Adipose tissue (tissue), 3 donors: Measurements from ENCODE around the gene THOC7. TPM values are rescaled to one million over a fixed set of nuclear protein-coding genes. Genes with fewer than 3 reads are reported as not detected.
A peak's percentile ranks its signal among the peaks of the same experiment; 100 is the strongest.

Experiments
- H3K27ac ChIP-seq: one replicate; pipeline ENCODE4 v1.5.1; 2013; ENCODE audit warnings: low read depth, low read length
- WGBS, 3 donors: extraction: QIAGEN DNeasy Blood & Tissue Kit; methylation state at CpG; one replicate each; pipeline ENCODE4 v1.1.7; 2013; 5-methylcytosine and 5-hydroxymethylcytosine counted together
- polyA plus RNA-seq, 3 donors: library from polyadenylated mRNA; stranded (reverse); fragments of 200-250 nt; gene quantifications; one replicate each; pipeline ENCODE4 v1.2.3, GENCODE V29; 2013
- donor health status: healthy with polysubstance abuse.
- donor health status: Bipolar disorder and iron deficiency.
- donor health status: healthy.

THOC7 gene
- polyA plus RNA-seq, result 100 to 1,000 TPM in 1 of 3 donors, 10 to 100 TPM in 2; 37.1 to 106 (median 41.8) TPM

DNA sequence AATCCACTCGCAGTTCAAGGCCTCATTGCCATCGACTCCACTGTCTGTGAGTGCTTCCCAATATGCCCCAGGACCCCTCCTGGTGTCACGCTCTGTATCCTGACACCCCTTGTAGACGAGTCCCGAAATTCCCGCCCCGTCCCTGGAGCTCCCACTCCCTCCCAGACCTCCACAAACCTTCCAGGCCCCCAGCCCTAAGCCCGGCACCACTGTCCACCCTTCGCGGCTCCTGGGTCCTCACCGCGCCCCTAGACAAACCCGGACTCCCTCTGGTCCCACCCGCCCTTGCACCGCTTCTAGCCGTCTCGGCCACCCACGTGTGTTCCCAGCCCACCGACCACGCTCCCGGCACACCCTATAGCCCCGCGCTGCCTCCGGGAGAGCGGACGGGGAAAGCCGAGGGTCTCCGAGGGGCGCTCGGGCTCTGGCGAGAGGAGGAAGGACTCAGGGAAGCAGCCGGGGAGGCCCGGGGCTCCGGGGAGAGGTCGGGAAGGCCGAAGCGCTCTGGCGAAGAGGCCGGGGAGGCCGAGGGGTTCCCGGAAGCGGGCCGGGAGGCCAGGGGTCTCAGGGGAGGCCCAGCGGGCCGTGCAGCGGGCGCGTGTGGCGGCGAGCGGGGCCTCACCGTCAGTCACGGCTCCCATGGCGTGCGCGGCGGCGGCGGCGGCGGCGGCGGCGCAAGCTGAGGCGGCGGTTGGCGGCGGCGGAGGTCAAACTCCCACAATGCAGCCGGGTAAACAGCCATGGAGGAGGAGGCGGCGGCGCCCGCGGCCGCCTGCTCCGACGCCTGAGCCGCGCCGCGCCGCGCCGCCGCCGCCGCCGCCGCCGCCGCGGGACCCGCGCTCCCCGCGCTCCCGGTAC, at the start of gene THOC7, which contains the start of gene ATXN7:
Gene THOC7, minus strand, starts transcription at position 656 of the 858 bp plus-strand sequence. Its CDS starts 15 bp downstream, at position 641.
Gene ATXN7, plus strand, starts transcription at position 718 of the 858 bp plus-strand sequence. CDS start 48,732 bp downstream, outside the sequence.
- peak within 1 kb of the TSS; percentile 15 for H3K27ac ChIP-seq
- 0 to 1% (median 0%) methylated on average over 40 to 92 of the region's 98 CpGs for WGBS, 3 donors

DNA sequence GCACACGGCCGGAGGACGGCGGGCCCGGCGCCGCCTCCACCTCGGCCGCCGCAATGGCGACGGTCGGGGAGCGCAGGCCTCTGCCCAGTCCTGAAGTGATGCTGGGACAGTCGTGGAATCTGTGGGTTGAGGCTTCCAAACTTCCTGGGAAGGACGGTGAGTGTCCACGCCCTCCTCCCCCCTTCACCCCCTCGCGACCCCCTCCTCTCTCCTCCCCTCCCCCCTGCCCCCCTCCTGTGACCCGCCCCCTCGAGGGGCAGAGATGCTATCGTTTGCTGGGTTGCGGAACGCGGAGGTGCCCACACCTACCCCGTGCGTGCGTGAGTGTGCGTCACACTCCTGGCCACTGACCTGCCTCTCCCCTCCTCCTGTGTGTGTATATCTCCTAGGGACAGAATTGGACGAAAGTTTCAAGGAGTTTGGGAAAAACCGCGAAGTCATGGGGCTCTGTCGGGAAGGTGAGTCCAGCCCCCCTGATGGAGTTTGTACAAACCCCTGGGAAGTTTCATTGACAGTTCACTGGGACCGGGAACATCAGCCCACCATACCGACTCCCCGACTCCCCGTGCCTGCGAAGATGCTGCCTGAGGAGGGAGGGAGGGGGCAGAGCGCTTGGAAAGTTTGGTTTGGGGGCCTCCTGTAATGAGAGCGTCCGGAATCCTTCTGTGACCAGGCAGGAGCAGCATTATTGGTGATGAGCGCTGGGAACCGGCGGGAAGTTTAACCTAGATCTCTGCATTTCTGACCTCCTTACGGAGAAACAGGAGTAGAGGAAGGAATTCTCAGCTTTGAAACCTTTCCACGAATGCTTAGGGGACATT, 49.4 kb upstream of the THOC7 start:
- WGBS, 3 donors, result 6 to 9% (median 8%) methylated on average over 30 to 46 of the region's 46 CpGs

DNA sequence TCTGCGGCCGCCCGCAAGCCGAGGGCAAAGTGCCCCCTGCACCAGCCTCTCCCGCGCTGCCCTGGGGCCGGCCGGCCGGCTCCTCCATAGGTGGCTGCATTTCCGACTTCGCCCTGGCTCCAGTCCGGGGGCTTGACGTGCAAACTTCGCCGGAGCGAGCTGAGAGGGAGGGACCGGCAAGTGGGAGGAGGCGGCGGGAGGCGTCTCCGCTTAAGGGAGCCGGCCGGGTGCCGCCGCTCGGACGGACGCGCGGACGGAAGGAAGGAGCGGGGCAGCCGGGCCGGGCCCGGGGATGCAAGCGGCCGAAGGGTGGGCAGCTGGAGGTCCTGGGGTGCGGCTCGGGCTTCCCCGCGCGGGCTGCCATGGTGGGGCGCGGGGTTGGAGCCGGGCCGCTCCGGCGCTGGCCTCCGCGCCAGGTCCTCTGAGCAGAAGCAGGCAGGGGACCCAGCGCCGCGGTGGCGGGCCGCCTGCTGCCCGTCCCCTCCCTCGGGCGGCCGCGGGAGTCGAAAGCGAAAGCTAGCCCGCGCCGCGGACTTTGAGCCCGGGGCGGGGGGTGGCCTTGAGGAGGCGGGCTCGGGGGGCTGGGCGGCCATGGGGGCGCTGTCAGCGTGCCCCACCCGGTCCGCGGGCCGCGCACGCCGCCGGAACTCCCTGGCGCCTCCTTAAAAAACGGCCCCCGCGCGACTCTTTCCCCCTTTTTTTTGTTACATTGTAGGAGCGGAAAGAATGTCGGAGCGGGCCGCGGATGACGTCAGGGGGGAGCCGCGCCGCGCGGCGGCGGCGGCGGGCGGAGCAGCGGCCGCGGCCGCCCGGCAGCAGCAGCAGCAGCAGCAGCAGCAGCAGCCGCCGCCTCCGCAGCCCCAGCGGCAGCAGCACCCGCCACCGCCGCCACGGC, 48.5 kb upstream of the THOC7 start, which contains the start of gene SCAANT1:
Gene SCAANT1, minus strand, starts transcription at position 511 of the 895 bp plus-strand sequence.
- H3K27ac ChIP-seq, result peak within 1 kb of the TSS; percentile 85
- 0 to 1% (median 0%) methylated on average over 78 to 115 of the region's 115 CpGs for WGBS, 3 donors

More for the DNA sequence above, 49.4 kb upstream of the THOC7 start:
- H3K27ac ChIP-seq, result peak overlapping the region; percentile 85

DNA sequence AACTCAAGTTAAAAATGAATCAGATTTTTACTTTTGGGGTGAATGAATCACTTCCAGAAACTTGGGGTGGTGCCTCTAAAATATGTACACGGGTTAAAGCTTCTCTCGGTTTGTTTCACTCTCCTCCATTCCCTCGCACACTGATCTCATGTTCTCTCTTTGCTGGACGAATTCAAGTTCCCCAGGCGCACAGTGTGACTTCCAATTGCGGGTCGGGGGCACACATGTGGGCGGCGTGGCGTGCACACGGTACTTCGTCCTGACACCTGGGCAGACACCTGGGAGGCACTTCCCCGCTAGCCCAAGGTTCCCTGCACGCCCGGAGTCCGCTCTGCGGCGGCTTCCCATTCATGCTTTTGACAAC, 47.9 kb upstream of the THOC7 start:
- WGBS, 3 donors, result 0 to 1% (median 0%) methylated on average over 18 of the region's 18 CpGs
- H3K27ac ChIP-seq, result peak overlapping the region; percentile 85

DNA sequence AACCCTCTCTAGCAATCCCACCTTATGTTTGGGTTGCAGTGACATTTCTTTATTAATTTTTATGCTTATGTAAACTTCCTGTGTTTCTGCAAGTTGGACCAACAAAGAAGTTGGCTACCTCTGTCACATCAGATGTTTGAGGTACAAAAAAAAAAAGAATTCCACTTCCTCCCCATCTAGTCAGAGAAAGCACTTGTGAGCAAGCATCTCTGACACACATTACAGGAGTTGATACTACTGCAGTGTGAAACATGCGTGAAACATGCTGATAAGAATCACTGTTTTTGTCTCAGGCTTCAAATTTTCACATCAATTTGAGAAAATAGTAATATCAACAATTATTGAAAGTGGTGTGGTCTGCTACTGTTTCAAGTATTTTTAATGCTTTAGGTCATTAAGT, 47.3 kb upstream of the THOC7 start:
- WGBS, 3 donors, result 33 to 56% (median 45%) methylated on average over 1 of the region's 1 CpG

DNA sequence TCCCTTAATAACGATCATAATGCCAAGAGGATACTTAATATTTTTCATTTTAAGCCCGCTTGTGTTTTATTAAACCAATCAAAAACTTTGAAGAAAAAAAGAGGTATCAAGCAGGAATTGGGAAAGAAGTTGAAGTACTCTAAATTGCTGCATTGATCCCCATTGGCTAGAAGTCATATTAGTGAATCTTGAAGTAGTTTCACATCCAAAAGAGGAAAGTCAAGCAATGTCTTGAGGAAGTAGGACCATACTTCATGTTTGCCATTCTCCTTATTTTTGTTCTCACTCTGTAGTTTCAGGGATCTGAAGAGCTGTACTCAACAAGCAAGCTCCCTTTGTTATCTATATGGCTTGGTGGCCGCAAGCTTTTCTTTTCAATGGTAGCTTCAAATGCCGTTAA, 46.4 kb upstream of the THOC7 start:
- H3K27ac ChIP-seq, result no peak overlapping the region
- 91 to 96% (median 95%) methylated on average over 4 of the region's 4 CpGs for WGBS, 3 donors

More for the DNA sequence above, 47.3 kb upstream of the THOC7 start:
- H3K27ac ChIP-seq, result no peak overlapping the region

DNA sequence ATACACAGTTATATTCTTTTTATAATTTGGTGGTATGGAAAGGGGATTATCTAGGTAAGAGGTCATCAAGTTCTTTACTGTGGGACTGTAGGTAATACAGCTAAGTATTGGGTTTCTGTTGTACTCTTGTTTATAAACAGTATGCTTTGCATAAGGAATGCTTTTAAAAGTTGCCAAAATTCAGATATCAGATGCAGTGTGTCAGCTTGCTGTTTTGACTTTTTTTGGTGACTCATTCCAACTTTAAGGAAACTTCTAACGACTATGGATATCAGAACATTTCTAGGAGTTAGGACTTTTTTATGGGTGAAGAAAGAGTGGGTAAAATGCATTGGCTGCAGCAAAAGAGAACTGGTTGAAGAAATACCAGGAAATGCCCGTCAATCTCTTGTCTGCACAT, 45.8 kb upstream of the THOC7 start:
- WGBS, 3 donors, result 75 to 85% (median 81%) methylated on average over 2 of the region's 2 CpGs
- no peak overlapping the region for H3K27ac ChIP-seq

DNA sequence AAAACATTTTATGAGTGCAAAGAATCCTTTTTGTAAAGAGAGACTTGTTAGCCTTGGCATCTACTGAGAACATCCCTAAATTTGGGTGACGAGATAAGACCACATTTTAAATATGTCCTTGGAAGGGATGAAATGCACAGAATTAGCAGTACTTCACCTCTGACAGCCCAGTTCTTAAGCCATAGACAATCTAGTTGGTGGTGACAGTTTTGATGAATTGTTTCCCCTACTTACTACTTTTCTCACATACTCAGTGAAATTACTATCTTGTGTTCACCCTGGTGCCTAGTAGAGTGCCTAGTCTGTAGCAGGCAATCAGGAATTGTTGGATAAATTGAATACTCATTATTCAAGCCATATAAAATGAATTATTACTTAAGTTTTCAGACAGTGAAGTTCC, 45.2 kb upstream of the THOC7 start:
- 82 to 100% (median 92%) methylated on average over 1 of the region's 1 CpG for WGBS, 3 donors
- no peak overlapping the region for H3K27ac ChIP-seq

DNA sequence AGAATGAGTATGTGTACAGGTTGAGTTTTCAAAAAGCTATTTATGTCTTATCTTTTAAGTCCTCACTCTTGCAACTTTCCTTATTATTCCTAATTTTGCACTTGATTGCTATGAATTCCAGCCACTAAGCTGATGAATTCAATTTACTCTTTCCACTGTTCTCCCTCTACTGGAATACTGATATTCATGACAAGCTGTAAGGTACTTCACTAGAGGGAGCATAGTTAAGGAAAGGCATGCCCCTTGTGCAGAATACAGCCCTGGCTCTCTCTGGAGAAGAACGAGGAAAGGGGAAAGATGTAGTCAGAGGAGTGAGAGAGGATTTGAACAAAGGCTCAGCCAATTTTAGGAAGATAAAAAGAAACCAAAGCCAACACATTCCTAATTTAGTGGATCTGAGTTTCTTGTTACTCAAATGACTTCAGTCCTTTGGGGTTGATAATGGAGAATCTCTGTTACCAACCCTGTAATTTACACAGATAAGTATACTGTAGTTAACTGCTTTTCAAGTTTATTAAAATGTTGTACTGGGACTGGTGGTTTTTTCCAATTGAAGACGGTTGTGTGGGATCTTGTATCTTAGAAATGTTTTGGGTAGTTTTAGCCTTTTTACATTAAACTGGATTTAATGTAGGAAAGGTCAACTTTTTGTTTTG, 44.6 kb upstream of the THOC7 start:
- WGBS, 3 donors, result 60 to 74% (median 66%) methylated on average over 2 of the region's 2 CpGs
- H3K27ac ChIP-seq, result no peak overlapping the region

DNA sequence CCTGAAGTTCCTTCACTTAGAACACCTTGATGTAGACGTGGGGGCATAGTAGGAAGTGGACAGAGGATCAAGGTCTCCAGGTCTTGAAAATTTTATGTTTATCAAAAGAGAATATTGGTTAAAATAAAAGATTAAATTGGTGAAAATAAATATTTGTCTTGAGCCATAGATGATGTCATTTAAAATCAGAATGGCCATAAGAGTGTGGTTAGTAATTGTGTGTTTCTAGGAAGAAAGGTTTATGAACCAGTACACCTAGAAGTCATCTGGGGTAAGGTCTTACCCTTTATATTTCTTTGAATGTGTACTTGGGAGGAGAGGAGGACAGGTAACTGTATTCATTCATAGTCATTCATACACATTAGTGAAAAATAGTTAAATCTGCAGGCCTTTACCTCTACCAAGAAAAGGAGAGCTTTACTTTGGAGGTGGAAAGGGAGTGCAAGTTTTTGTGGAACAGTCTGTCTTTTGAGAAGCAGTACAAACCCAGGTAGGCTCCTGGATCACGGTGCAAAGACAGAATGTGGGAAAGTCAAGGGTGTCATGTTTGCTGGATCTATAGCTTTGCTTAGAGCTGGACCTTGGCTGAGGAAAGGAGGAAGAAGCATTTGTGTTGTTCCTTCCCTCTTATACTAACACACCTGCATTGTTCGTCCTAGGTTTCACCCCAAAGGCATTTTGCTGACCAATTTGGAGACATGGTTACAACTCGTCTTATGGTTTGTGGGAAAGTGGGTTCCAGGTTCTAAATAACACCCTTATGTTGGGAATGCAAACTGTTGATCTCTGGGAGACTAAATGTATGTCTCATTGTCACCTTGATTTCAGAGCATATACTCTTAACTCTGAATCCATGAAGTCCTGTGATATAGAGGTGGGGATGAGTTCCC, 42.4 kb upstream of the THOC7 start:
- WGBS, 3 donors, result 78 to 85% (median 83%) methylated on average over 4 of the region's 4 CpGs
- no peak overlapping the region for H3K27ac ChIP-seq

DNA sequence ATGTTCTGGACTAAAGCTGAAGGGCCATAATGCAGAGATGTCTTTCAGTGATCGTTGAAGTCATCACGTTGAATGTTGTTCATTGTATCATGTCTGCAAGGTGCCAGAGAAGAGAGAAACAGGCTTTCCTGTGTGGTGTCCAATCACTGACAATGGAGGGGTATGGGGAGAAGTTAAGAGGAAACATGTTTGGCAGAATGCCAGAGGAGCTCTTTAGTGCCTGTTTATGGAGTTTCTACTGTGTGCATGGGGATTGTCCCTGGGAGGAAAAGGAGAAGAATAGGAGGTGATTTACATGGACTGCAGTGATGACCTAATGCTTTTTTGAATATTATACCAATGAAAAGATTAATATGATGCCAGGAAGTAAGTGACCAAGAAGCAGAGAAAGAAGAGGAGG, 36.9 kb upstream of the THOC7 start:
- no peak overlapping the region for H3K27ac ChIP-seq
- 33 to 78% (median 39%) methylated on average over 2 of the region's 2 CpGs for whole genome bisulfite sequencing, 3 donors

DNA sequence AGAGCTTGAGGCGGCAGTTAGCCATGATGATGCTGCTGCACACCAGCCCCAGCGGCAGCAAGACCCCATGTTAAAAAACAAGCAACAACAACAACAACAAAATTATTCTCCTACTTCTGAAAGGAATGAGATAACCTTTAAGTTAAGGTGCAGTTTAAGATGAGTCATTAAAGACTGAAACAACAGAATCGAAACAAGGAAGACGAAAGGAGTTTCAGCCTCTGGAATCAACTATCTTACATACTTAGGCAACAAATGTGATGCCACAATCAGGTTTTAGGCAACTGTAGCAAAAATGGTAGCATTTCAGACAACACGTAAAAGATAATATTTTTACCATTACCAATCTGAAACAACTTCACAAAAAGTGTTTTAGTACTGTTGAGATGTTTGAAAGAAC, 36.4 kb upstream of the THOC7 start:
- WGBS, 3 donors, result 94 to 96% (median 94%) methylated on average over 5 of the region's 5 CpGs
- H3K27ac ChIP-seq, result no peak overlapping the region

DNA sequence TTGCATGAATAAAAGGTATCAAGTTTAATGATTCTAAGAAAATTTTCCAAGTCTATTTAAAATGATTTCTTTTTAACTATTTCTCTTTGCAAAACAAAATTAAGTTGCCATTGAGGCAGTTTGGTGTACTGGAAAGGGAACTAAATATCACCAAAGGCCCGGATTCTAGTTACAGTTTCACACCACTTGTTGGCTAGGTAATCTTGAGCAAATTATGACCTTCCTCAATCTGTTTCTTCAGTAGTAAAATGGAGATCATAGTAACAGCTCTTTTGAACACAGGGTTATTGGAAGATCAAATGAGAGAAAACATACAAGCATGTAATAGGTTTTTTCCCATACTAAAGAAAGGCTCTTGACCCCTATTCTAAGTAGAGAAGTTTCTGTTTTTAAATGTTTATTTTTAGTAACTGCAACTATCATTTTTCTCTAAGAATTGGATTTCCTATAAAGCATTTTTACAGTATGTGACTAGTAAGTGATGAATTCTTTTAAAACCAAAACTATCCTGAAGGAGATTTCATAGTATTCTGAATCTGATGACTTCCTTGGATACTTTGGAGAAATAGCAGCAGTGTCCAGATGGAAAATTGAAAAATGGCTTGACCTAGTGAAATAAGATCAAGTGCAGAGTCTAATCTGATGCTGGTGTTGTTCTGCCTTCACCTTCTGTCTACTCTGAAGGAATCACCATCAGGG, 32.9 kb upstream of the THOC7 start:
- H3K27ac ChIP-seq, result no peak overlapping the region
- WGBS, 3 donors, result 43 to 79% (median 52%) methylated on average over 1 of the region's 1 CpG

DNA sequence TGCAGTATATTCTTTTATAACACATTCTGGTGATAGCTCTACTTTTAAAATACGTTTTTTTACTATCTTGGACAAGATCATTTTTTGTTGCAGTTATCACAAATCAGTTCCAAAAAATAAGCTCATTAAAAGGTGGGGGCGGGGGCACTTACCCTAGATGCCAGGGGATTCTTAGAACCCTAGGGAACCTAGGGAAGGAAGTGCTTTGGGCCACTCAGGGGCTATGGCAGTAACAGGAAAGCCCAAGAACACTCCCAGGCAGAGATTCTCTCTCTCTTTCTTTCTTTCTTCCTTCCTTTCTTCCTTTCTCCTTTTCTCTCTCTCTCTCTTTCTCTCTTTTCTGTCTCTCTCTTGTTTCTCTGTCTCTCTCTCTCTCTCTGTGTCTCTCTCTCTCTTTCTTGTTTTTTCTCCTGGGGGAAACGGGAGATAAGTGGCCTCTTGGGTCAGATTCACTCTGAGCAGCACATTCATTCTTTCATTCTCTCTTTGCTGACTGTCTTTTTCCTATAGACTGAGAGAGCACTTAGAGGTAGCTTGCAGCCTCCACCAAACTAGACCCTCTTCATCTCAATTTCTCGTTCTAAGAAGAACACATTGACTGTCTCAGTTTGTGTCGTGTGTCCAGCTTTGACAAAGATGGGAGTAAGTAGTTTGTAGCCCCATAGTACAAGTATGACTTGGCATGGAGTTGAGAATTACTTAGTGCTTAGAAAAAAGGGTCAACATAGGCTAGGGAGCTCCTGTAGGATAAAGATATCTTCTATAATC, 32.0 kb upstream of the THOC7 start:
- WGBS, 3 donors, result 64 to 78% (median 71%) methylated on average over 5 of the region's 5 CpGs

DNA sequence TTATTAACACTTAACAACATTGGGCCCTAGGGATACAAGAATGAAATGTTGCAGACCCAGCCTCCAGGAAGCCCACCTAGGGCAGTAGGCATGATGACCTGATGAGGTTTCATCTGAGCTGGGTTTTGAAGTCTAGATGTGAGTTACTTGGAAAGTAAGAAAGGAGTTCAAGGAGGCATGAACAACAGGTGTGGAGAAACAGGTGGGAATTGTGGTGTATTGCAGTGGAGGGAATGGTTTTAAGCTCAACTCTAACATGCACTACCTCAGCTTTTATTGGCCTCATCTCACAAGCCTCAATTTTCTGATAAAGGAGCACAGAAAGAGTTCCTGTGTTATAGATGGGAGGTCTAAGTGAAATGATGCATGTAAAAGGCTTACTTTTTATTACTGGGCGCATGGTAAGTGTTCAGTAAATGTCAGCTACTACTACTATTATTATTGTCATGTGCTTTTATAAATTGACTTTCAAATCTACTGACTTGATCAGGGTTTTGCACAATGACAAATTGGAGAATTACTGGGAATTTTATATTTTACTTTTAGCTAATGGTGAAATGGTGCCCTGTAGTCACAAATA, 29.3 kb upstream of the THOC7 start:
- WGBS, 3 donors, result 95 to 100% (median 97%) methylated on average over 1 of the region's 1 CpG
- no peak overlapping the region for H3K27ac ChIP-seq

More for the DNA sequence above, 32.0 kb upstream of the THOC7 start:
- H3K27ac ChIP-seq, result no peak overlapping the region
